HG03571 (cell line): Measurements from ENCODE around the gene CUX1.
"Not testable (repeated sequence)": the region's sequence is repeated elsewhere in the genome, so short reads cannot be mapped to it uniquely, and the experiment has no call there.

Experiments
- ATAC-seq: cut with Tn5 transposase; IDR thresholded peaks from one replicate; pipeline ENCODE4 v1.9.1; 2021; ENCODE audit not compliant: unreplicated experiment

Gene CUX1

DNA sequence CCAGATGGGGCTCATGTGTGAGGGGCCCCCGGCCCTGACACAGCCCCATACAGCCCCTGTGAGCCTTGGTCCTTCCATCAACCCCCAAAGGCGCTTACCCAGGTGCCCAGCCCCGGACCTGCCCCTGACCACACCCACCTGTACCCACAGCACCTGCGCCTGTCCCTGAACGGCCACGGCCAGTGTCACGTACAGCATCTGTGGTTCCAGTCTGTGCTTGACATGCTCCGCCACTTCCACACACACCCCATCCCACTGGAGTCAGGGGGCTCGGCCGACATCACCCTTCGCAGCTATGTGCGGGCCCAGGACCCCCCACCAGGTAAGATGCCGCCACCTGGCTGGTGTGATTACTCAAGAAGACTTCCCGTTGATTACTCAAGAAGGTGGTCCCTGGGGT is 502.8 kb downstream of the CUX1 start:
- no peak for ATAC-seq

- ATAC-seq, result no peak
These were observed 503.4 kb downstream of the CUX1 start for GRCh38 chr7:102320601-102321350.

- no peak for ATAC-seq
These were observed 504.1 kb downstream of the CUX1 start for GRCh38 chr7:102321351-102322201.

GRCh38 chr7:102322202-102322715 is 504.8 kb downstream of the CUX1 start:
- no peak for ATAC-seq

DNA sequence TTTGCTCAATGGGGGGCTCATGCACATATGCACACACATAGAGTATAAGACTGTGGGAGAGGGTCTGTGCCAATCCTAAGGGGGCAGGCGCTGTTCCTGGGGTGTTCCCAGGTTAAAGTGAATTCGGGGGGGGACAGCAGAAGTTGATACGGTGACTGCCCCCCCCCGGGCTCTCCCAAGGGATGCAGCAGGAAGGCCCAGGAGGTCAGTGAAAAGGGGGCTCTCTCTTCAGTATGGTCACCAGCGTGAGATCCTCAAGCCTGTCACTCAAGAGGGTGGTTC is 506.4 kb downstream of the CUX1 start:
- ATAC-seq, result no peak

DNA sequence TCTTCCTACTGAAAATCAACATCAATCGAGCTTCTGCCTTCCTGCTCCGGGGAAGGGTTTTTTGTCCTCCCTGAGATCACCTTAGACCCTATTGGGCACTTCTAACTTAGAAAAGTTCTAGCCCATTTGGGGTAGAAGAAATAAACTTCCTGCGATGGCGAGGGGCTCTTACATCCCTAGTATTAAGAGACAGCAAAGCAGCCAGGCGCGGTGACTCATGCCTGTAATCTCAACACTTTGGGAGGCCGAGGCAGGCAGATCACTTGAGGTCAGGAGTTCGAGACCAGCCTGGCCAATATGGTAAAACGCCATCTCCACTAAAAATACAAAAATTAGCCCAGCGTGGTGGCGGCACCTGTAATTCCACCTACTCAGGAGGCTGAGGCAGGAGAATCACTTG is 507.7 kb downstream of the CUX1 start:
- not testable (repeated sequence) for ATAC-seq

GRCh38 chr7:102326157-102326889 is 508.9 kb downstream of the CUX1 start:
- no peak for ATAC-seq

GRCh38 chr7:102327183-102327582 is 509.8 kb downstream of the CUX1 start:
- ATAC-seq, result not testable (repeated sequence)

DNA sequence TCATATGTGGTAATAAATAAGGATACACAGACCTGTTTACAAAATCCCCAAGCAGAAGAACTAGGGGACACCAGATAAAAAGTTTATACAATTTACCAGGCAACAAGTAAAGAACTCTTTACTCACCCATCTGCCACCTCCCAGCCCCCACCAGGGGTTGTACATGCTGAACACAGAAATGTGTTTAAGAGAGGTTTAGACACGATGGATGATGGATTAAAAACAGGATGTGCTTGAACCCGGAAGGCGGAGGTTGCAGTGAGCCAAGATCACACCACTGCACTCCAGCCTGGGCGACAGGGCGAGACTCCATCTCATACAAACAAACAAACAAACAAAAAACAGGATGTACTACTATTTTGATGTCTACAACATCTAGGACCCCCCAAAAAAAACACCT is 511.4 kb downstream of the CUX1 start:
- not testable (repeated sequence) for ATAC-seq

- ATAC-seq, result not testable (repeated sequence)
These were observed 511.9 kb downstream of the CUX1 start for GRCh38 chr7:102329366-102329765.

DNA sequence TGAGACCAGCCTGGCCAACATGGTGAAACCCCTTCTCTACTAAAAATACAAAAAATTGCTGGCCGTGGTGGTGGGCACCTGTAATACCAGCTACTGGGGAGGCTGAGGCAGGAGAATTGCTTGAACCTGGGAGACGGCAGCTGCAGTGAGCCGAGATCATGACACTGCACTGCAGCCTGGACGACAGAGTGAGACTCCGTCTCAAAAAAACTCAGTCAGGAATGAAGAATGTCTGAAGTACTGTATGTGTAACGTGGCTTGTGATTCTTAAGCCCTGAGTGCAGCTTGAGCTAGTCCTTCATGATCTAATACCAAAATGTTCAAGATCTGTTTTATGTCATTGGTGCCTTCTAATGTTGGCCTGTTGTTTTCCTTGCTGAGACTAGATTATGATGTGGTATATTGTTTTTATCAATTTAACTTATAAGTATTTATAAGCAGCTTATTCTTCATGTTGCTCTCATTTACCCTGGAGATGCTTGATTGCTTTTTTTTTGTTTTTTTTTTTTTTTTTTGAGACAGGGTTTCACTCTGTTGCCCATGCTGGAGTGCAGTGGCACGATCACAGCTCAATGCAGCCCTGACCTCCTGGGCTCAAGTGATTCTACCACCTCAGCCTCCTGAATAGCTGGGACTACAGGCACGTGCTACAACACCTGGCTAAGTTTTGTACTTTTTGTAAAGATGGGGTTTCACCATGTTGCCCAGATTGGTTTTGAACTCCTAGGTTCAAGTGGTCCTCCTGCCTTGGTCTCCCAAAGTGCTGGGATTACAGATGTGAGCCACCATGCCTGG is 513.4 kb downstream of the CUX1 start:
- ATAC-seq, result not testable (repeated sequence)
